HepG2 (cell line): ENCODE results near the gene SUSD3. TPM values are rescaled to one million over a fixed set of nuclear protein-coding genes. Genes with fewer than 3 reads are reported as not detected.

ENCODE experiments used
- ATAC-seq: fragments of 200-7000 bp; cut with Tn5 transposase; 3 replicates; pipeline ENCODE4 v1.9.1; 2020; ENCODE audit warnings: mild to moderate bottlenecking, moderate library complexity
- BruUV-seq: library from RNA; stranded (reverse); fragments of 400-500 nt; replicated peaks from 2 replicates; lab custom pipeline; 2021; lab: Mats Ljungman, UMichigan
- CTCF ChIA-PET: fragments of 300-600 bp; formaldehyde crosslinking; extraction: SDS; loops from one replicate; lab custom pipeline; 2021; ENCODE audit warnings: low total read pairs, inconsistent platforms, low intra/inter-chr PET ratio; lab: Yijun Ruan, JAX
- POLR2A ChIA-PET: fragments of 350-600 bp; sonication (Branson Sonifier 250); formaldehyde crosslinking; loops from one replicate; lab custom pipeline; 2020; ENCODE audit warnings: antibody characterized with exemption, inconsistent platforms; lab: Yijun Ruan, JAX
- DNase-seq: peaks from one replicate; pipeline ENCODE4 v3.0.0-alpha.2; 2015; ENCODE audit warnings: low spot score
- FAIRE-seq: peaks from 3 replicates; lab custom pipeline; 2011; peaks lifted over from hg19 to GRCh38; lab: Jason Lieb, UNC
- H2AFZ ChIP-seq: one replicate; pipeline ENCODE4 v1.6.1; 2011; ENCODE audit warnings: low read length, inconsistent platforms
- H3K27ac ChIP-seq: fragments of 300-600 bp; 3 replicates; pipeline ENCODE4 v1.8.0; 2011; ENCODE audit warnings: mixed run types, mild to moderate bottlenecking, mixed read lengths, low read length, inconsistent platforms; ENCODE audit not compliant: insufficient read depth; ENCODE audit errors: extremely low read length
- H3K27me3 ChIP-seq, 2 experiments: fragments of 200-600 bp in 1 of 2; 2 replicates in 1 of 2; 3 replicates in 1 of 2; pipeline versions ENCODE4 v1.6.0 to v1.8.0; 2011; ENCODE audit warnings: low read length in 2 of 2, mild to moderate bottlenecking in 2 of 2, moderate library complexity in 2 of 2, inconsistent platforms in 1 of 2; ENCODE audit not compliant: insufficient read depth in 2 of 2, control insufficient read depth in 1 of 2
- H3K36me3 ChIP-seq, 2 experiments: fragments of 200-600 bp in 1 of 2; replicated peaks in 1 of 2; 2 replicates in 1 of 2; 3 replicates in 1 of 2; pipeline versions ENCODE4 v1.5.1 to v1.8.0; 2011; ENCODE audit warnings: low read length in 2 of 2, inconsistent platforms in 1 of 2; ENCODE audit not compliant: insufficient read depth in 2 of 2, control insufficient read depth in 1 of 2
- H3K4me1 ChIP-seq: 2 replicates; pipeline ENCODE4 v1.5.1; 2012; ENCODE audit warnings: low read length, inconsistent platforms; ENCODE audit not compliant: insufficient read depth
- H3K4me2 ChIP-seq: 2 replicates; pipeline ENCODE4 v1.6.0; 2011; ENCODE audit warnings: low read depth, low read length, inconsistent platforms
- H3K4me3 ChIP-seq, 3 experiments: fragments of 200-600 bp in 1 of 3; sonication (generic), shearing (Covaris generic) in 1 of 3; replicated peaks in 1 of 3; 2 replicates each; pipeline ENCODE4 v1.5.1; 2011 to 2016; ENCODE audit warnings: low read length in 3 of 3, inconsistent platforms in 2 of 3, low read depth in 2 of 3, mild to moderate bottlenecking in 2 of 3, control low read depth in 1 of 3, mixed read lengths in 1 of 3; ENCODE audit not compliant: insufficient read depth in 1 of 3
- H3K79me2 ChIP-seq: one replicate; pipeline ENCODE4 v1.6.1; 2011; ENCODE audit warnings: low read length, inconsistent platforms; ENCODE audit not compliant: insufficient read depth
- H3K9ac ChIP-seq: 2 replicates; pipeline ENCODE4 v1.6.0; 2011; ENCODE audit warnings: mild to moderate bottlenecking, low read depth, low read length, inconsistent platforms; ENCODE audit not compliant: insufficient read depth
- H3K9me3 ChIP-seq: 2 replicates; pipeline ENCODE4 v1.5.1; 2012; ENCODE audit warnings: mild to moderate bottlenecking, low read length
- H4K20me1 ChIP-seq: 2 replicates; pipeline ENCODE4 v1.6.0; 2011; ENCODE audit warnings: inconsistent platforms, mild to moderate bottlenecking, low read length, moderate library complexity; ENCODE audit not compliant: insufficient read depth
- FOXO1 ChIP-seq: sonication (generic); formaldehyde crosslinking; IDR thresholded peaks from 2 replicates; pipeline ENCODE4 v1.4.0; 2020; ENCODE audit warnings: missing genetic modification reagents
- NCOR1 ChIP-seq: fragments of 200-600 bp; sonication (generic); IDR thresholded peaks from 2 replicates; pipeline ENCODE4 v1.7.0; 2017; ENCODE audit warnings: antibody characterized with exemption, low read length, borderline replicate concordance
- NONO ChIP-seq, 2 experiments: fragments of 450-650 bp in 1 of 2; sonication (generic) in 1 of 2; formaldehyde crosslinking in 1 of 2; IDR thresholded peaks in 1 of 2; conservative IDR thresholded peaks in 1 of 2; 2 replicates each; pipeline versions ENCODE4 v1.6.1 to v1.8.0; 2017 to 2022; ENCODE audit warnings: mild to moderate bottlenecking in 1 of 2, missing genetic modification reagents in 1 of 2, moderate library complexity in 1 of 2
- NPAS2 ChIP-seq: sonication (generic); formaldehyde crosslinking; IDR thresholded peaks from 2 replicates; pipeline ENCODE4 v1.8.0; 2022; ENCODE audit warnings: mild to moderate bottlenecking, missing genetic modification reagents, borderline replicate concordance
- RFX5 ChIP-seq: IDR thresholded peaks from 2 replicates; pipeline ENCODE4 v1.6.1; 2011; ENCODE audit warnings: low read depth, low read length, improper control_type of control experiment
- ZFAT ChIP-seq: sonication (generic); formaldehyde crosslinking; conservative IDR thresholded peaks from 2 replicates; pipeline ENCODE4 v1.8.1; 2023; ENCODE audit warnings: missing genetic modification reagents, inconsistent platforms
- ZNF335 ChIP-seq: sonication (generic); formaldehyde crosslinking; IDR thresholded peaks from 2 replicates; pipeline ENCODE4 v1.4.0; 2020; ENCODE audit warnings: missing genetic modification reagents
- ZSCAN12 ChIP-seq: sonication (generic); formaldehyde crosslinking; IDR thresholded peaks from 2 replicates; pipeline ENCODE4 v1.9.0; 2021; ENCODE audit warnings: mild to moderate bottlenecking, missing genetic modification reagents
- WGBS: methylation state at CpG from one replicate; pipeline ENCODE4 v1.1.6; 2017; ENCODE audit warnings: low lambda C conversion rate; 5-methylcytosine and 5-hydroxymethylcytosine counted together
- in situ Hi-C: cut with HindIII; loops from 2 replicates; pipeline ENCODE4 v1.10.0; 2017; ENCODE audit warnings: low pct_unique_long_range_greater_than_20kb; ENCODE audit not compliant: extremely low pct_ligation_motif_present
- intact Hi-C: fragments of 100-400 bp; cut with micrococcal nuclease; formaldehyde crosslinking; loops from one replicate; pipeline ENCODE4 v1.10.0; 2022; ENCODE audit not compliant: unreplicated experiment
- polyA plus RNA-seq, 8 experiments: library from polyadenylated mRNA; depleted of rRNA in 3 of 8; stranded (reverse) in 7 of 8; unstranded in 1 of 8; fragments of >200 nt; fragmentation: Illumina TruSeq in 4 of 8; extraction: Trizol in 4 of 8; gene quantifications; 2 replicates each; pipeline versions ENCODE4 v1.2.1 to v1.2.3, GENCODE V29; 2011 to 2016; ENCODE audit warnings: low read depth in 4 of 8, missing spikeins in 1 of 8, mixed read lengths in 1 of 8; ENCODE audit not compliant: insufficient read depth in 1 of 8
- total RNA-seq, 5 experiments: library from RNA; depleted of rRNA; stranded (reverse); fragments of >200 nt; fragmentation: Illumina TruSeq; extraction: Trizol; gene quantifications; 2 replicates each; pipeline ENCODE4 v1.2.3, GENCODE V29; 2016; ENCODE audit warnings: low read depth in 1 of 5
- TF ChIP-seq, protein P1 (sequence below): sonication (generic); formaldehyde crosslinking; IDR thresholded peaks from 2 replicates; pipeline ENCODE4 v1.4.0; 2020; ENCODE audit warnings: missing genetic modification reagents, low read depth, mild to moderate bottlenecking, borderline replicate concordance
- TF ChIP-seq, protein P2 (sequence below): sonication (generic); formaldehyde crosslinking; IDR thresholded peaks from 2 replicates; pipeline ENCODE4 v1.5.0; 2020; ENCODE audit warnings: missing genetic modification reagents, mild to moderate bottlenecking, borderline replicate concordance

The SUSD3 gene
- total and polyA plus RNA-seq, 2 of the 13 experiments (the other 11 are each of a cell fraction or from before 2014, with no cell fraction given) = 7.0 to 9.1 TPM

- in situ Hi-C loops (no loop called here), intact Hi-C loops (no loop called here)
- no peak overlapping the region for H2AFZ ChIP-seq
- H3K79me2 ChIP-seq = no peaks in the 10 kb centered on the region
- CTCF ChIA-PET = no interaction called here
- no peaks in the 10 kb centered on the region for H3K36me3 ChIP-seq
- H3K4me1 ChIP-seq = peaks cover 13% of the 10 kb centered on the region
- WGBS = 72% methylated on average over 9 of the region's 9 CpGs
- no peaks in the 10 kb centered on the region for H3K9me3 ChIP-seq
- no peak for FAIRE-seq
- no TSS peak for BruUV-seq
- no peak overlapping the region for H3K27ac ChIP-seq
- H3K4me3 ChIP-seq = no peak overlapping the region
- no peak for TF ChIP-seq FOXO1
- TF ChIP-seq NPAS2 (CRISPR knock-in tag) = no peak
- TF ChIP-seq, protein P1, sequence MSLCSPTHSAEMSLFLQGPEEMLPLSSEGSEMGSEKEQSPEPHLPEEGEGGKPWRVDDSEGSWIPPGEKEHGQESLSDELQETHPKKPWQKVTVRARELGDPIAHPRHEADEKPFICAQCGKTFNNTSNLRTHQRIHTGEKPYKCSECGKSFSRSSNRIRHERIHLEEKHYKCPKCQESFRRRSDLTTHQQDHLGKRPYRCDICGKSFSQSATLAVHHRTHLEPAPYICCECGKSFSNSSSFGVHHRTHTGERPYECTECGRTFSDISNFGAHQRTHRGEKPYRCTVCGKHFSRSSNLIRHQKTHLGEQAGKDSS = no peak
- no peak for TF ChIP-seq ZSCAN12 (CRISPR knock-in tag)
- no peak for TF ChIP-seq NONO (IDR thresholded peaks at IDR 0.05)
- no peak for TF ChIP-seq NONO (CRISPR knock-in tag; conservative IDR thresholded peaks at IDR 0.05)
- TF ChIP-seq NCOR1 = no peak
- TF ChIP-seq ZNF335 (CRISPR knock-in tag) = no peak
- TF ChIP-seq ZFAT (CRISPR knock-in tag) = no peak
- TF ChIP-seq RFX5 = no peak
- TF ChIP-seq, protein P2, sequence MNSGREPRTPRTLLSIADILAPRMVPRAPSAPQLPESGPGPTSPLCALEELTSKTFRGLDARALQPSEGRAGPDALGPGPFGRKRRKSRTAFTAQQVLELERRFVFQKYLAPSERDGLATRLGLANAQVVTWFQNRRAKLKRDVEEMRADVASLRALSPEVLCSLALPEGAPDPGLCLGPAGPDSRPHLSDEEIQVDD (CRISPR knock-in tag) = no peak
- H3K27me3 ChIP-seq = 0 out of 5 replicates have a peak, but pooled peaks cover 0 to 2% of the 10 kb centered on the region in 2 experiments
- DNase-seq = no peak
- no peak overlapping the region for H3K4me2 ChIP-seq
- no peaks in the 10 kb centered on the region for H4K20me1 ChIP-seq
- ATAC-seq = no peak
- no peak overlapping the region for H3K9ac ChIP-seq
- POLR2A ChIA-PET = no interaction called here
These were observed 27.6 kb upstream of the SUSD3 start for GRCh38 chr9:93030642-93031628.
